Superior temporal gyrus (tissue), 1 donor: ENCODE measurements around the gene PDK2.
A peak's percentile ranks its signal among the peaks of the same experiment; 100 is the strongest.

Experiments
- DNase-seq: peaks from one replicate; pipeline ENCODE4 v3.0.0-alpha.2; 2016; ENCODE audit errors: extremely low spot score

The PDK2 gene

GRCh38 chr17:50094753-50095619 is at the start of gene PDK2:
Gene PDK2, plus strand, starts transcription at chr17:50095351. Its CDS starts 85 bp downstream, at chr17:50095436.
- DNase-seq, result peak; percentile 98

GRCh38 chr17:50046179-50046578 is 49.0 kb upstream of the PDK2 start:
- DNase-seq, result no peak

GRCh38 chr17:50046667-50047066 is 48.5 kb upstream of the PDK2 start:
- no peak for DNase-seq

GRCh38 chr17:50047083-50047482 is 48.1 kb upstream of the PDK2 start:
- no peak for DNase-seq

GRCh38 chr17:50047488-50048126 is 47.5 kb upstream of the PDK2 start:
- DNase-seq, result no peak

- no peak for DNase-seq
These were observed 46.9 kb upstream of the PDK2 start for GRCh38 chr17:50048146-50048720.

- DNase-seq, result no peak
These were observed 46.2 kb upstream of the PDK2 start for GRCh38 chr17:50048988-50049387.

GRCh38 chr17:50049636-50050035 is 45.5 kb upstream of the PDK2 start:
- DNase-seq, result no peak

- no peak for DNase-seq
These were observed 44.6 kb upstream of the PDK2 start for GRCh38 chr17:50050431-50051032.

GRCh38 chr17:50051082-50051576 is 44.0 kb upstream of the PDK2 start:
- no peak for DNase-seq

- DNase-seq, result no peak
These were observed 43.5 kb upstream of the PDK2 start for GRCh38 chr17:50051606-50052005.

- no peak for DNase-seq
These were observed 42.8 kb upstream of the PDK2 start for GRCh38 chr17:50052241-50052796.

- DNase-seq, result no peak
These were observed 42.1 kb upstream of the PDK2 start for GRCh38 chr17:50052822-50053653.

GRCh38 chr17:50053654-50053960 is 41.5 kb upstream of the PDK2 start:
- DNase-seq, result no peak

GRCh38 chr17:50055055-50055425 is 40.1 kb upstream of the PDK2 start:
- peak; percentile 43 for DNase-seq

- peak; percentile 42 for DNase-seq
These were observed 39.5 kb upstream of the PDK2 start, which contains the start of gene ITGA3 for GRCh38 chr17:50055426-50056216. Gene ITGA3, plus strand, starts transcription at chr17:50056110. Its CDS starts 330 bp downstream, at chr17:50056440.

GRCh38 chr17:50056217-50056960 is 38.8 kb upstream of the PDK2 start:
- DNase-seq, result no peak

- no peak for DNase-seq
These were observed 38.2 kb upstream of the PDK2 start for GRCh38 chr17:50056961-50057330.

- no peak for DNase-seq
These were observed 37.6 kb upstream of the PDK2 start for GRCh38 chr17:50057521-50057991.
